Measurements from ENCODE around the gene RRAGD.
A peak's percentile ranks its signal among the peaks of the same experiment; 100 is the strongest.

RRAGD gene

GRCh38 chr6:89372506-89372901 lies 39.6 kb downstream of the RRAGD start:
- no peak overlapping the region for H3K27ac Mint-ChIP-seq
- no peak for ATAC-seq
- no peaks in the 10 kb centered on the region for H3K27me3 Mint-ChIP-seq
- no peak for DNase-seq
- H3K4me3 Mint-ChIP-seq = no peak overlapping the region
- no peaks in the 10 kb centered on the region for H3K36me3 Mint-ChIP-seq (ENCODE audit: low read depth)
- H3K9me3 Mint-ChIP-seq = no peaks in the 10 kb centered on the region
- peaks cover 22% of the 10 kb centered on the region for H3K4me1 Mint-ChIP-seq

GRCh38 chr6:89371849-89372505 lies 40.1 kb downstream of the RRAGD start:
- Mint-ChIP-seq H3K9me3 (no peaks in the 10 kb centered on the region), H3K27me3 (no peaks in the 10 kb centered on the region), H3K4me3 (no peak overlapping the region), H3K27ac (no peak overlapping the region), H3K36me3 (ENCODE audit: low read depth) (no peaks in the 10 kb centered on the region), H3K4me1 (peaks cover 22% of the 10 kb centered on the region)
- ATAC-seq = peak; percentile 89
- DNase-seq = peak; percentile 87

- H3K27ac Mint-ChIP-seq = no peak overlapping the region
- H3K36me3 Mint-ChIP-seq (ENCODE audit: low read depth) = no peaks in the 10 kb centered on the region
- H3K4me1 Mint-ChIP-seq = peaks cover 21% of the 10 kb centered on the region
- ATAC-seq = no peak
- DNase-seq = no peak
- no peaks in the 10 kb centered on the region for H3K27me3 Mint-ChIP-seq
- H3K9me3 Mint-ChIP-seq = no peaks in the 10 kb centered on the region
- no peak overlapping the region for H3K4me3 Mint-ChIP-seq
Observed at GRCh38 chr6:89368999-89369398, 43.1 kb downstream of the RRAGD start.

- Mint-ChIP-seq H3K4me1 (peaks cover 24% of the 10 kb centered on the region), H3K36me3 (ENCODE audit: low read depth) (no peaks in the 10 kb centered on the region), H3K27me3 (no peaks in the 10 kb centered on the region), H3K4me3 (no peak overlapping the region), H3K9me3 (no peaks in the 10 kb centered on the region), H3K27ac (no peak overlapping the region)
- no peak for ATAC-seq
- DNase-seq = peak; percentile 78
Observed at GRCh38 chr6:89368107-89368506, 44.0 kb downstream of the RRAGD start.

GRCh38 chr6:89364586-89364985 lies 47.5 kb downstream of the RRAGD start:
- Mint-ChIP-seq H3K27me3 (no peaks in the 10 kb centered on the region), H3K9me3 (no peaks in the 10 kb centered on the region), H3K36me3 (ENCODE audit: low read depth) (no peaks in the 10 kb centered on the region), H3K27ac (no peak overlapping the region), H3K4me1 (peaks cover 31% of the 10 kb centered on the region), H3K4me3 (no peak overlapping the region)
- no peak for DNase-seq
- ATAC-seq = no peak

GRCh38 chr6:89361171-89361570 lies 50.9 kb downstream of the RRAGD start:
- H3K36me3 Mint-ChIP-seq (ENCODE audit: low read depth) = no peaks in the 10 kb centered on the region
- no peaks in the 10 kb centered on the region for H3K27me3 Mint-ChIP-seq
- peaks cover 61% of the 10 kb centered on the region for H3K4me1 Mint-ChIP-seq
- ATAC-seq = no peak
- no peak for DNase-seq
- no peaks in the 10 kb centered on the region for H3K9me3 Mint-ChIP-seq
- peak overlapping the region; percentile 5 for H3K4me3 Mint-ChIP-seq
- peak overlapping the region; percentile 50 for H3K27ac Mint-ChIP-seq

GRCh38 chr6:89360415-89360999 lies 51.6 kb downstream of the RRAGD start:
- H3K27ac Mint-ChIP-seq = peak overlapping the region; percentile 50
- peaks cover 67% of the 10 kb centered on the region for H3K4me1 Mint-ChIP-seq
- peak; percentile 76 for ATAC-seq
- H3K9me3 Mint-ChIP-seq = no peaks in the 10 kb centered on the region
- no peaks in the 10 kb centered on the region for H3K36me3 Mint-ChIP-seq (ENCODE audit: low read depth)
- H3K27me3 Mint-ChIP-seq = no peaks in the 10 kb centered on the region
- DNase-seq = no peak
- peak overlapping the region; percentile 5 for H3K4me3 Mint-ChIP-seq

GRCh38 chr6:89359561-89359960 lies 52.5 kb downstream of the RRAGD start:
- no peaks in the 10 kb centered on the region for H3K27me3 Mint-ChIP-seq
- no peaks in the 10 kb centered on the region for H3K9me3 Mint-ChIP-seq
- ATAC-seq (no peak), DNase-seq (no peak)
- H3K4me3 Mint-ChIP-seq = no peak overlapping the region
- no peak overlapping the region for H3K27ac Mint-ChIP-seq
- no peaks in the 10 kb centered on the region for H3K36me3 Mint-ChIP-seq (ENCODE audit: low read depth)
- H3K4me1 Mint-ChIP-seq = peaks cover 70% of the 10 kb centered on the region

- Mint-ChIP-seq H3K27me3 (no peaks in the 10 kb centered on the region), H3K36me3 (ENCODE audit: low read depth) (no peaks in the 10 kb centered on the region), H3K9me3 (no peaks in the 10 kb centered on the region), H3K4me1 (peaks cover 75% of the 10 kb centered on the region), H3K27ac (peak overlapping the region; percentile 86), H3K4me3 (peak overlapping the region; percentile 82)
- ATAC-seq = no peak
- peak; percentile 21 for DNase-seq
Observed at GRCh38 chr6:89357390-89357789, 54.7 kb downstream of the RRAGD start.

GRCh38 chr6:89356642-89357170 lies 55.4 kb downstream of the RRAGD start:
- Mint-ChIP-seq H3K36me3 (ENCODE audit: low read depth) (no peaks in the 10 kb centered on the region), H3K9me3 (no peaks in the 10 kb centered on the region), H3K4me1 (peaks cover 78% of the 10 kb centered on the region), H3K27ac (peak overlapping the region; percentile 31), H3K4me3 (peak overlapping the region; percentile 82), H3K27me3 (no peaks in the 10 kb centered on the region)
- DNase-seq (no peak), ATAC-seq (no peak)

- H3K27ac Mint-ChIP-seq = peak overlapping the region; percentile 49
- H3K4me3 Mint-ChIP-seq = no peak overlapping the region
- peaks cover under 1% of the 10 kb centered on the region for H3K36me3 Mint-ChIP-seq (ENCODE audit: low read depth)
- no peaks in the 10 kb centered on the region for H3K9me3 Mint-ChIP-seq
- peaks cover 80% of the 10 kb centered on the region for H3K4me1 Mint-ChIP-seq
- ATAC-seq = no peak
- no peak for DNase-seq
- H3K27me3 Mint-ChIP-seq = no peaks in the 10 kb centered on the region
Observed at GRCh38 chr6:89355511-89356194, 56.4 kb downstream of the RRAGD start.

- ATAC-seq = no peak
- H3K36me3 Mint-ChIP-seq (ENCODE audit: low read depth) = peaks cover 8% of the 10 kb centered on the region
- no peaks in the 10 kb centered on the region for H3K27me3 Mint-ChIP-seq
- DNase-seq = no peak
- no peaks in the 10 kb centered on the region for H3K9me3 Mint-ChIP-seq
- H3K4me3 Mint-ChIP-seq = peak overlapping the region; percentile 96
- peak overlapping the region; percentile 73 for H3K27ac Mint-ChIP-seq
- H3K4me1 Mint-ChIP-seq = peaks cover 81% of the 10 kb centered on the region
Observed at GRCh38 chr6:89353702-89354392, 58.2 kb downstream of the RRAGD start.

GRCh38 chr6:89353118-89353556 lies 58.9 kb downstream of the RRAGD start:
- Mint-ChIP-seq H3K9me3 (no peaks in the 10 kb centered on the region), H3K4me1 (peaks cover 84% of the 10 kb centered on the region), H3K4me3 (peak overlapping the region; percentile 96), H3K27me3 (no peaks in the 10 kb centered on the region), H3K36me3 (ENCODE audit: low read depth) (peaks cover 8% of the 10 kb centered on the region), H3K27ac (peak overlapping the region; percentile 73)
- no peak for DNase-seq
- ATAC-seq = no peak

- Mint-ChIP-seq H3K4me3 (peak within 1 kb of the TSS; percentile 96), H3K27ac (peak within 1 kb of the TSS; percentile 96), H3K9me3 (no peaks in the 10 kb centered on the region), H3K27me3 (no peaks in the 10 kb centered on the region), H3K36me3 (ENCODE audit: low read depth) (peaks cover 8% of the 10 kb centered on the region), H3K4me1 (peaks cover 82% of the 10 kb centered on the region)
- DNase-seq (peak; percentile 82), ATAC-seq (peak; percentile 91)
Observed at GRCh38 chr6:89352278-89353117, 59.6 kb downstream of the RRAGD start, which contains the start of gene UBE2J1. Gene UBE2J1, minus strand, starts transcription at chr6:89352722. Its CDS starts 153 bp downstream, at chr6:89352569.
